GM18519 (cell line): Measurements from ENCODE around the gene LHFPL3.

ENCODE experiments used
- ATAC-seq: cut with Tn5 transposase; IDR thresholded peaks from one replicate; pipeline ENCODE4 v1.9.1; 2021; ENCODE audit warnings: mild to moderate bottlenecking, moderate library complexity; ENCODE audit not compliant: unreplicated experiment, low FRiP score

LHFPL3 gene

GRCh38 chr7:104469166-104469820, 140.9 kb downstream of the LHFPL3 start:
- ATAC-seq = no peak

GRCh38 chr7:104480529-104480928, 152.1 kb downstream of the LHFPL3 start:
- no peak for ATAC-seq

GRCh38 chr7:104482362-104483037, 154.1 kb downstream of the LHFPL3 start:
- ATAC-seq = no peak

- no peak for ATAC-seq
These were observed 158.5 kb downstream of the LHFPL3 start for GRCh38 chr7:104486931-104487330.

GRCh38 chr7:104487642-104488041, 159.2 kb downstream of the LHFPL3 start:
- ATAC-seq = no peak

GRCh38 chr7:104497379-104497967, 169.1 kb downstream of the LHFPL3 start:
- ATAC-seq = no peak

GRCh38 chr7:104499975-104500374, 171.6 kb downstream of the LHFPL3 start:
- ATAC-seq = no peak

- no peak for ATAC-seq
These were observed 181.5 kb downstream of the LHFPL3 start for GRCh38 chr7:104509874-104510273.

GRCh38 chr7:104524853-104525252, 196.4 kb downstream of the LHFPL3 start:
- ATAC-seq = no peak

- ATAC-seq = no peak
These were observed 199.7 kb downstream of the LHFPL3 start for GRCh38 chr7:104528142-104528541.

GRCh38 chr7:104529567-104529966, 201.2 kb downstream of the LHFPL3 start:
- no peak for ATAC-seq

GRCh38 chr7:104530251-104530650, 201.8 kb downstream of the LHFPL3 start:
- no peak for ATAC-seq

GRCh38 chr7:104534149-104534548, 205.7 kb downstream of the LHFPL3 start:
- ATAC-seq = no peak

- ATAC-seq = no peak
These were observed 207.4 kb downstream of the LHFPL3 start for GRCh38 chr7:104535841-104536240.

- no peak for ATAC-seq
These were observed 208.6 kb downstream of the LHFPL3 start for GRCh38 chr7:104536956-104537355.

GRCh38 chr7:104538152-104538551, 209.7 kb downstream of the LHFPL3 start:
- ATAC-seq = no peak

GRCh38 chr7:104541897-104542296, 213.5 kb downstream of the LHFPL3 start:
- ATAC-seq = no peak

- no peak for ATAC-seq
These were observed 220.5 kb downstream of the LHFPL3 start for GRCh38 chr7:104548861-104549260.

GRCh38 chr7:104550362-104550761, 222.0 kb downstream of the LHFPL3 start:
- ATAC-seq = no peak

GRCh38 chr7:104551226-104551625, 222.8 kb downstream of the LHFPL3 start:
- no peak for ATAC-seq

- no peak for ATAC-seq
These were observed 223.7 kb downstream of the LHFPL3 start for GRCh38 chr7:104552102-104552501.

- no peak for ATAC-seq
These were observed 224.7 kb downstream of the LHFPL3 start for GRCh38 chr7:104553074-104553473.
